Measurements from ENCODE around the gene PIGR.

PIGR gene

GRCh38 chr1:206960676-206961386, 14.6 kb upstream of the PIGR start:
- no peak for DNase-seq (ENCODE audit: low spot score)

GRCh38 chr1:206958144-206958543, 11.9 kb upstream of the PIGR start:
- DNase-seq (ENCODE audit: low spot score): no peak

GRCh38 chr1:206957639-206958038, 11.4 kb upstream of the PIGR start:
- DNase-seq (ENCODE audit: low spot score): no peak

- DNase-seq (ENCODE audit: low spot score): no peak
These were observed 9.5 kb upstream of the PIGR start for GRCh38 chr1:206955476-206956451.

- DNase-seq (ENCODE audit: low spot score): no peak
These were observed 8.4 kb upstream of the PIGR start for GRCh38 chr1:206954459-206955342.

- no peak for DNase-seq (ENCODE audit: low spot score)
These were observed 7.4 kb upstream of the PIGR start for GRCh38 chr1:206953626-206954025.

- no peak for DNase-seq (ENCODE audit: low spot score)
These were observed 6.9 kb upstream of the PIGR start for GRCh38 chr1:206953126-206953525.

GRCh38 chr1:206952171-206952570, 5.9 kb upstream of the PIGR start:
- DNase-seq (ENCODE audit: low spot score): no peak

GRCh38 chr1:206951318-206952100, 5.2 kb upstream of the PIGR start:
- no peak for DNase-seq (ENCODE audit: low spot score)

GRCh38 chr1:206949641-206950040, 3.4 kb upstream of the PIGR start:
- no peak for DNase-seq (ENCODE audit: low spot score)

- no peak for DNase-seq (ENCODE audit: low spot score)
These were observed 2.9 kb upstream of the PIGR start for GRCh38 chr1:206949208-206949607.

GRCh38 chr1:206947255-206947654, 989 bp upstream of the PIGR start:
- DNase-seq (ENCODE audit: low spot score): no peak

GRCh38 chr1:206945779-206946178, 487 bp downstream of the PIGR start:
- no peak for DNase-seq (ENCODE audit: low spot score)

- no peak for DNase-seq (ENCODE audit: low spot score)
These were observed 1.6 kb downstream of the PIGR start for GRCh38 chr1:206944703-206945102.

- DNase-seq (ENCODE audit: low spot score): no peak
These were observed 4.4 kb downstream of the PIGR start for GRCh38 chr1:206941766-206942418.

GRCh38 chr1:206940588-206940936, 5.7 kb downstream of the PIGR start:
- DNase-seq (ENCODE audit: low spot score): no peak

- no peak for DNase-seq (ENCODE audit: low spot score)
These were observed 6.3 kb downstream of the PIGR start for GRCh38 chr1:206939841-206940587.

- DNase-seq (ENCODE audit: low spot score): no peak
These were observed 7.1 kb downstream of the PIGR start for GRCh38 chr1:206939131-206939530.

- DNase-seq (ENCODE audit: low spot score): no peak
These were observed 8.8 kb downstream of the PIGR start for GRCh38 chr1:206937425-206937824.

- DNase-seq (ENCODE audit: low spot score): no peak
These were observed 10.7 kb downstream of the PIGR start for GRCh38 chr1:206935491-206936067.
